Stimulated activated CD4-positive, alpha-beta T cell treated with anti-CD3 and anti-CD28 coated beads, Interleukin-12 subunit alpha, Interleukin-12 subunit beta, amount 100 ng/mL, for 24 hours (primary cell): ENCODE data around the gene COX4I2.
A peak's percentile ranks its signal among the peaks of the same experiment; 100 is the strongest.
"Not testable (repeated sequence)": the region's sequence is repeated elsewhere in the genome, so short reads cannot be mapped to it uniquely, and the experiment has no call there.

ENCODE experiments used
- DNase-seq, 2 experiments: peaks; one replicate each; pipeline ENCODE4 v3.0.0-alpha.2; 2020; ENCODE audit warnings: low read depth in 2 of 2

COX4I2 gene

DNA sequence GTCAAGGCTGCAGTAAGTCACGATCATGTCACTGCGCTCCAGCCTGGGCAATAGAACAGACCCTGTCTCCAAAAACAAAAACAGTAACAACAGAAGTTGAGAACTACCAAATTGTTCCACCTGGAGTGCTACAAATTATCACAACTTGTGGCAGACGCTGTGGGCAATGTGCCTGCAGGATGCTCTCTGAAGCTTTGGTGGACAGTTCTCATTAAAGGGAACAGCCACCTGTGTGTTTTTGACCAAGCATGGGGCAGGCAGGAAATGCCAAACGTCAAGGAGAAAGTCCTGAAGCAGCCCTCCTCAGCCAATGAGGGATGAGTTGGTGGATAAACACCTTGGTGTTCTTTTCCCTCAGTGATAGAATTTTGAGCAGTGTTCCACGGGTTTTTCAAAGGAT lies 15.8 kb downstream of the COX4I2 start:
- no peak for DNase-seq

DNA sequence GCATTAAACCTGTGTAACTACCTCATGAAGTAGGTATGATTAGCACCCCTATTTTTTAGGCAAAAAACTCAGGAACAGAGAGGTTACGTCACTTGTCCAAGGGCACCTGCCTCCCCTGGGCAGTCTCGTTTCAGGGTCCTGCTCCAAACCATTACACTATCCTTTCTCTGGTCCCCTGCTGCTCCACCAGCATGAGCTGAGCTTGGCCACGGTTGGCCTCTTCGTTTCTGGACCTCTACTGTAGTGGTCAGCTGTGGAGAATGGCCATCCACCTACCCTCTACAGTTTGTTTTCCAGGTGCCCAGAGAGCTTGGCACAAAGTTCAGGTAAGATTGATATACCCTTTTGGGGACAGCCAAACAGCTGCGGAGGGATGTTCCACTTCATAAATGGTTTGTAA lies 16.8 kb downstream of the COX4I2 start:
- DNase-seq = no peak

- peak; percentile 53 to 65 for DNase-seq
Observed at GRCh38 chr20:31661625-31662371, 24.1 kb downstream of the COX4I2 start.

DNA sequence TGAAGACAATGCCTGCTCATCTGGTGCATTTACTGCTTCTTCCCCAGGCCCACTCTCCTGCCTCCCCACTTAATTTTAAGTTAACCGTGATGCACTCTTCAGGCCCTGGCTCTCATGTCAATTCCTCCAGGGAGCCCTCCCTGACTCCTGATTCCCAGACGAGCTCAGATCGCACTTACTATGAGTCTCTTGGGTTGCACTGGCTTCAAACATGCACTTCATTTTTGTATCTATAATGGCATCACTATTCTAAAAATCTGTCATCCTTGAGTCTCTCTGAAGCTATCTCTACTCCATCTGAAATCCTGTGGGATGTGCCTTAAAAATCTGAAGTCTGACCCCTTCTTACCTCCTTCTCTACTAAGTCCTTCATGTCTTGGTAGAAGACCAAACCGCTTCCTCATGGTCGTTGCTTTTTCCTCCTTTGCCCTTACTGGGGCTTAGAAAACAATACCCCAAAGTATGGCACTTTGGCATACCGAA lies 24.7 kb downstream of the COX4I2 start:
- DNase-seq = no peak

GRCh38 chr20:31663524-31663837 lies 25.8 kb downstream of the COX4I2 start:
- DNase-seq = no peak

DNA sequence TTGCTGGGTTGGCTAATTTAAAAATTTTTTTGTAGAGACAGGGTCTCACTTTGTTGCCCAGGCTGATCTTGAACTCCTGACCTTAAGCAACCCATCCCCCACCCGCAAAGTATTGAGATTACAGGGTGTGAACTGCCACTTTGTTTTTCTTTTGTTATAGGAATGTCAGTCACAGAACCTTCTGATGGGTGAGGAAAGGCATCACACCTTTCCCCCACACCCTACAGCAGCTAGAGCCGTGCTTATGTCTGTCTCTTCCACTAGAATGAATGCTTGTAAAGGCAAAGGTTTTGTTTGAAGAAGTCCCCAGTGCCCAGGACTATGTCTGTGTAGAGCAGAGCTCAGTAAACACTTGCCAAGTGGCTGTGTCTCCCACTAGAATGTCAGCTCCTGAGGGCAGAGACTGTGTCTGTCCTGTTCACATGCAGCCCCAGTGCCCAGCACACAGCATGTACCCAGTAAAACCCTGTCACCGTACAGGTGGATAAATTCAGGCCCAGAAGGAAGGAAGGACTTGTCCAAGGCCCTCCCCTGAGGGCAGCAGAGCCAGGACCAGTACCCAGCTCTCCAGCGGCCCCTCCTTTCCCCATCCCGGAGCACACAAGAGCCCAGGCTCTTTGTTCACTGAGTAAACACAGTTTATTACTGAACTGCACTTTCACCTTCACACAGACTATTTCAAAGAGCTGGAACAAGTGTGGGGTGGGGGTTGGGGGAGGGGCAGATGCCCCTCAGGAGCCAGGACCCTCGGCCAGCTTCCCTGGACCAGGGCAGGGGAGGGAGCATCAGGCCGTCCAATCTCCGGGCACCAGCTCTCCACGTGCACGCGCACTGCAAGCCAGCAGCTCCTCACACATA lies 26.4 kb downstream of the COX4I2 start:
- DNase-seq = no peak

DNA sequence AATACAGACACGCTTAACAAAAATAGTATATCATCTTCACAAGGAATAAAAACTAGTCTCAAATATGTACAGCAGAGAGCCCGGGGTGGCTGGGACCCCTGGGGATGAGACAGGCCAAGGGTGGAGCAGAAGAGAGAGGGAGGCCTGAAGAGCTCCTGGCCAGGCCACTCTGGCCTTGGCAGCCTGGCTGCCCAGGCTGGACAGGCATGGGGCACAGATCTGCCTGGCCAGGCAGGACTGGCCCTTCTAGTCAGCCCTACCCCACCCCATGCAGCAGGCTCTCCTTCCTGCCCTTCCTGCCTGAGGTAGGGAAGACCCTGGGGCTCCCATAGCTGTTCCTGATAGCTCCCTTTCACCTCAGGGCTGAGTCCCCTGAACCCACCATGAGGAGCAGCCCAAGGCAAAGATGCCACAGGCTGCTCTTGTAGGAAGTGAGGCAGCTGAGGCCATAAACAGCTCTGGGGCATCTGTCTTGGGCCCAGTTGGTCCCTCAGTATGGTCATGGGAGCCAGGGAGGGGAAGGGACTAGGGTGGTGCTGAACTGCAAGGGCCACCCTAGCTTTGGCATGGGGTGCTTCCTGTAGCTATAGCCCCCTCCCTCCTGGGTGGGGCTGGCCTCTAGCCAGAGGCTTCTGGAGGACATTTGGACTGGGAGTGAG lies 27.1 kb downstream of the COX4I2 start:
- no peak for DNase-seq

- DNase-seq = no peak
Observed at GRCh38 chr20:31665753-31666152, 28.0 kb downstream of the COX4I2 start.

DNA sequence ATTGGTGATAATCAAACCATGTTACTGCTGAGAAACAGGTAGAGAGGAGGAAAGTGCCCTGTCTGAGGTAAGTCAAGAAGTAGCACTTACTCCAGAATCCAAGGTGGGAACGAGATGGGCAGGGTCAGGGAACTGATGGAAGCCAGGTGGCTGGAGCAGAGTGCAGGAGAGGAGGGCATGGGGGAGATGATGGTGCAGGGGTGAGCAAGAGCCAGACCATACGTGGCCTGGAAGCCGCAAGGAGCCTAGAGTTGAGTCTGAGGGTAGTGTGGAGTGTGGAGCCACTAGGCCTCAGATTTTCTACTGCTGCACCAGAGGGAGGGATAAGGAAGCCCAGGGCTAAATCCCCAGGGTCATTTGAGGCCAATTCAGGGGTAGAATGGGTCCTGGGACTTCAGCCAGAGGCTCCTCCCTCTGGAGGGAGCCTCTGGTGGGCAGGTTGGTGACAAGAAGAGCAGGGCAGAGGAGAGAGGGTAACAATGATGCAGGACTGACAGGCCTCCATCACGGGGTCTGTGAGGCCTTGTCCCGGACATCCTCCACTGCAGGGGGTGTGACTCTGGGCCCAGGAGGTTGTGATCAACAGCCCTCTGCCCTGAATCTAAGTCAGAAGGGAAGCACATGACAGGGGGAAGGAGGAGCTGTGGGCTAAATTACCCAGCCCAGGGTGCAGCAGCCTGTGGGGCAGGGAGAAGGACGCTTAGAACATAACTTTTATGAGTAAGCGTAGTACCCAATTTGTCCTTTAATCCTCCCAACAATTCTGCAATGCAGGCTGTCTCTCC lies 28.7 kb downstream of the COX4I2 start:
- DNase-seq = no peak

- no peak for DNase-seq
Observed at GRCh38 chr20:31667315-31668285, 29.9 kb downstream of the COX4I2 start.

- not testable (repeated sequence) for DNase-seq
Observed at GRCh38 chr20:31668944-31669343, 31.2 kb downstream of the COX4I2 start.

- no peak for DNase-seq
Observed at GRCh38 chr20:31669876-31670275, 32.2 kb downstream of the COX4I2 start.

GRCh38 chr20:31670371-31671228 lies 32.9 kb downstream of the COX4I2 start:
- DNase-seq = no peak

GRCh38 chr20:31671324-31671723 lies 33.6 kb downstream of the COX4I2 start:
- no peak for DNase-seq

DNA sequence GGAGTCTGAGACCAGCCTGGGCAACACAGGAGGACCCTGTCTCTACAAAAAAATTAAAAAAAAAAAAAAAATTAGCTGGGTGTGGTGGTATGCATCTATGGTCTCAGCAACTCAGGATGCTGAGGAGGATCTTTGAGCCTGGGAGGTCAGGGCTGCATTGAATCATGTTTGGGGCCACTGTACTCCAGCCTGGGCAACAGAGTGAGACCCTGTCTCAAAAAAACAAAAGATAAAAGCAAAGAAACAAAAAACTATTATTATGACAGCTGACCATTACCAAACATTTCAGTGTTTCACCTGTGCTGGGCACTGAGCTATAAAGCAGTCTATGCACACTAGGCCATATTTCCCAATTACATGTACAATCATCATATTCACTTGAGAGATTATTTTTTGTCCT lies 35.7 kb downstream of the COX4I2 start:
- no peak for DNase-seq

DNA sequence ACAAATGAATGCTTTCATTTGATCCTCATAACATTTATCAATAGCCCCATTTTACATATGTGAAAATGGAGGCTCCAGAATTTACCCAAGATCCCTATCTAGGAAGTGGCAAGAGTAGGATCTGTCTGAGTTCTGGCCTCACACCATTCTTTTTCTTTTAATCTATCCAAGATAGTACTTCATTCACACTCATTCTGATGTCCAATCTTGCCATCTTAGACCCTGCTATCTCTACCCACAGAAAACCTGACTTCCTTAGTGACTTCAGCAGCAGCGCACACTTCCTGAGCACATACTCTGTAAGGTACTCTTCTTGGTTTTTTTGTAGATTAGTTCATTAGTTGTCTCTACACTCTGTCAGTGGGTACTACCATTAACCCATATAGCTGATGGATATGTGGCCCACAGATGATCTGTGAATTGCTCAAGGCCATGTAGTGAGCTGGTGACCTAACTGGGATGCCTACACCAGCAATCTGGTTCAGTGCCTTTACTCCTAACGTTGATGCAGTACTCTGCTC lies 36.3 kb downstream of the COX4I2 start:
- no peak for DNase-seq

GRCh38 chr20:31674895-31675827 lies 37.4 kb downstream of the COX4I2 start:
- peak; percentile 39 to 51 for DNase-seq
